ENCODE measurements around the gene GTF2F2.

Gene GTF2F2

DNA sequence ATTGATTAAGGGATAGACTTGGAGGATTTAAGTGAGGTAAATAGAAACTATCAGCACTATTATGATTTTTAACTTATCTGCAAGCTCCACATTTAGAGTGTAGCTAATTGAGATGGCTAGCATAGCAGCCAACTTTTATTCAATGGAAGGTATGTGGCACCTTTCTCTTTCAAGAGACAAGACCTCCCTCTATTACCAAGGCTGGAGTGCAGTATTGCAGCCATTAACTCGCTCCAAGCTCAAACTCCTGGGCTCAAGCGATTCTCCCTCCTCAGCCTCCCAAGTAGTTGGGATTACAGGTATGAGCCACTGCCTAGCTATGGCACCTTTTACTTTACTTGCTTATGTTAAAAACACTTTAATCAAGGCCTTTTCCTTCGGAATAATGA is 212.5 kb downstream of the GTF2F2 start:
- DNase-seq (ENCODE audit: low read depth in 3 of 3, low spot score in 1 of 3), result no peak

DNA sequence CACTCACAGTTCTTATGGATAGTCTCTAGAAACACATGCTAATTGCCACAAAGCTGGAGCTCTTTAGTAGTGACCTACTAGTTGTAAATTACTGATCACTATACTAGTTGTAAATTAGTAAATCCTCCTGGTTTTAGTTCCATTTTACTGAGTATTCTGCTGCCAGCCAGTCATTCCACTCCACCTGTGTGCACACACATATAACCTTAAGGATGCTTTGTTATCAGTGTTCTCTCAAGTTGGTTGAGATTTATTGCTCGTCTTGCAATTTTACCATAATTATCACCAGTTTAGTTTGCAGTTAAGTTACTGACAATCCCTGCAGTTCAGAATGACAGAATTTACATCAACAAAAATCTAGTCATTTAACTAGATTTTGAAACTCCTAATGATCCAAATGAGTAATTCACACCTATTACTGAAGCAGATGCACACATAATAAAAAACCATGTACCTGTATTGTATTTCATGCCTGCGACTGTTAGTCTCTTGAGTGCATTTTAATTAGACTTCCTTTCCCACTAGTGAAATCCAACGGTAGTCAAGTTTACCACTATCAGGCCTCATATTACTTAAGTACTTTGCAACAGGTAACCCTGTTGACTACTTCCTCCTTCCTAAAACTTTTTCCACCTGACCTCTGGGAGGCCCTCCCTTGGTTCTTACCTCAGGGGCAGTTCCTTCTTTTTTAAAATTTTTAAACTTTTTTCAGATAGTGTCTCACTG is 213.1 kb downstream of the GTF2F2 start:
- DNase-seq (ENCODE audit: low read depth in 3 of 3, low spot score in 1 of 3), result no peak
